ENCODE data around the gene EXOC8.

The EXOC8 gene, protein sequence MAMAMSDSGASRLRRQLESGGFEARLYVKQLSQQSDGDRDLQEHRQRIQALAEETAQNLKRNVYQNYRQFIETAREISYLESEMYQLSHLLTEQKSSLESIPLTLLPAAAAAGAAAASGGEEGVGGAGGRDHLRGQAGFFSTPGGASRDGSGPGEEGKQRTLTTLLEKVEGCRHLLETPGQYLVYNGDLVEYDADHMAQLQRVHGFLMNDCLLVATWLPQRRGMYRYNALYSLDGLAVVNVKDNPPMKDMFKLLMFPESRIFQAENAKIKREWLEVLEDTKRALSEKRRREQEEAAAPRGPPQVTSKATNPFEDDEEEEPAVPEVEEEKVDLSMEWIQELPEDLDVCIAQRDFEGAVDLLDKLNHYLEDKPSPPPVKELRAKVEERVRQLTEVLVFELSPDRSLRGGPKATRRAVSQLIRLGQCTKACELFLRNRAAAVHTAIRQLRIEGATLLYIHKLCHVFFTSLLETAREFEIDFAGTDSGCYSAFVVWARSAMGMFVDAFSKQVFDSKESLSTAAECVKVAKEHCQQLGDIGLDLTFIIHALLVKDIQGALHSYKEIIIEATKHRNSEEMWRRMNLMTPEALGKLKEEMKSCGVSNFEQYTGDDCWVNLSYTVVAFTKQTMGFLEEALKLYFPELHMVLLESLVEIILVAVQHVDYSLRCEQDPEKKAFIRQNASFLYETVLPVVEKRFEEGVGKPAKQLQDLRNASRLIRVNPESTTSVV

DNA sequence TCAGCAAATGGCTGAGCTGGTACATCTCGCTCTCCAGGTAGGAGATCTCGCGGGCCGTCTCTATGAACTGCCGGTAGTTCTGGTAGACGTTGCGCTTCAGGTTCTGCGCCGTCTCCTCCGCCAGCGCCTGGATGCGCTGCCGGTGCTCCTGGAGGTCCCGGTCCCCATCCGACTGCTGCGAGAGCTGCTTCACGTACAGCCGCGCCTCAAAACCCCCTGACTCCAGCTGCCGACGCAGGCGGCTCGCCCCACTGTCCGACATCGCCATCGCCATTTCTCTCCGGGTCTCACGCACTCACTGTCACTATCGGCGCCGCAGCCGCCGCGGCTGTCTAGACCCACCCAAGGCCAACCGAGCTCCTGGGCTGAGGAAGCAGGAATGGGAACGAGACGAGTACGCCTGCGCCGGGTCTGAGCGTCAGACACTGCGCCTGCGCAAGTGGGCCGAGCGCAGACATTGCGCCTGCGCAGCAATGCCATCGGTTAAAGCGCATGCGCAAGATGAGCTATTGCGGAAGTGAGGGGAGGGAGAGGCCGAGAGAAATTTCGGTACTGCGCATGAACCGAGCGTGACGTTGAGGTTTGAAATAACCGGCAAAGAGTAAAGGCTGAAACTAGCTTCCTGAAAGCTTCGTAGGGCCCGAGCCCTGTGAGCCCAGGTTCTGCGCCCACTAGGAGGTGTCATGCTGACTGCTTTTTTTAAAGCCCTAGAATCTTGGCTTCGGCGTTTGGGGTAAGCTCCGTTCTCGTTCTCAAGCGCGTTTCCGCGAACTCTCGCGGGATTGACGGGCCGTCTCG lies at the start of gene EXOC8:
TSS of gene EXOC8 (minus strand) at position 381 of the 798 bp plus-strand sequence. CDS start at position 274, 107 bp downstream.
- peak; percentile 99 for DNase-seq (ENCODE audit: low spot score)

- no peak for DNase-seq (ENCODE audit: low spot score)
Observed at GRCh38 chr1:231386466-231386865, 48.8 kb upstream of the EXOC8 start.

GRCh38 chr1:231385416-231385748 lies 47.7 kb upstream of the EXOC8 start:
- DNase-seq (ENCODE audit: low spot score): no peak

- no peak for DNase-seq (ENCODE audit: low spot score)
Observed at GRCh38 chr1:231384696-231385415, 47.2 kb upstream of the EXOC8 start.

GRCh38 chr1:231383159-231383860 lies 45.7 kb upstream of the EXOC8 start:
- no peak for DNase-seq (ENCODE audit: low spot score)

DNA sequence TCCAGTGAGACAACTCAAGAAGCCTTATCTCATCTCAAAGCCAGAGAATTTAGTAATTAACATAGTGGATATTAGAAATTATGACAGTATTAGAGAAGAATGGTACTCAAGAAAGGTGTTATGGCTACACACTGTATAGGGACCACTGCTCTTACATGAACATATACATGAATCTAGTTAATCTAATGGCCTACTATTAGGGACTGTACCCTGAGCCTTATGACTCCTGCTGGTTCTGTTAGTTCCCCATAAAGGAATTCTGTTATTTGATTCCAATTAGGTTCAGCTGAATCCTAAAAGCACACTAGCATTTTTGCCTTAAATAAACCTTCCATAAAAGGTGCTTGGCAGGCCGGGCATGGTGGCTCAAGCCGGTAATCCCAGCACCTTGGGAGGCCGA lies 44.8 kb upstream of the EXOC8 start:
- DNase-seq (ENCODE audit: low spot score): no peak

DNA sequence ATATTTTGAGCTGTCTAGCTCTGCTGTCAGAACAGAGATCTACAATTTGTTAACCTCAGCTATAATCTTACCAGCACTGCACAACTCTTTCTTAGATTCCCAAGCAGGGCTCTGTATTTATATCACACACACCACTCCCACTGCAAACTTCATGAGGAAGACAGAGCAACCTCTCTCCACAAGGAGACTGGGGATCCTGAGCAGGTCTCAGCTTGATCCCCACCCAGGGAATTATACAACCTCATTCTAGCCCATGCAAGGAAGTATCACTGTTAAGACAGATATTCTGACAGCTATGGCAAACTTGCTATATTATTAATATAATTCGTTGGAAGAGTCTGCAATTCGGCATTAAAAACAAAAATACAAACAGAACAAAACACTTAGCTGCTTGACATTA lies 44.1 kb upstream of the EXOC8 start:
- no peak for DNase-seq (ENCODE audit: low spot score)

DNA sequence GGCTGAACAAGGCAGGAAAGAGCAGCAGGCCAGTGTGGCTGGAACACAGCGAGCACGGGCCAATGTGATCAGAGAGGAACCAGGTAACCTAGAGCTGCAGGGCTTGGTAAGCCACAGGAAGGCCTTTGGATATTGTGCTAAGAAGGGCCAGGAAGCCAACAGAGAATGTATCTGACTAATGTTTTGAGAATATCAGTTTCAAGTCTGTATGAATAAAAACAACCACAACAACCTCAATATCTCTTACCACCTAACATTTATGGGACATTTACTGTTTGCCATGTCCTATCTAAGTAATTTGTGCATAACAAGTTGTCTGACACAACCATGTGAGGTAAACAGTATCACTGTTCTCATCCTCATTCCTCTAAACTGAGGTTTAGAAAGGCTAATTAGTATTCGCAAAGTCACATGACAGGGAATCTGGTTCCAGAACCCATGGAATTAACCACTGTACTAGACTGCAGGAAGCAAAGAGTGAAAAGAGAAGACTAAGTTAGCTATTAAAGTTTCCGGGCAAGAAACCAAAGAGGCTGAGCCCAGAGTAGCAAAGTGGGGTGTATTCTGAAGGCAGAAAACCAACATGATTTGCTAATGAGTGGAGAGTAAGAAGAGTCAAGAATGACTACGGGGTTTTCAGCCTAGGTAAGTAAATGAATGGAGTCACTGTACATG lies 39.4 kb upstream of the EXOC8 start:
- no peak for DNase-seq (ENCODE audit: low spot score)

- DNase-seq (ENCODE audit: low spot score): no peak
Observed at GRCh38 chr1:231376101-231376500, 38.4 kb upstream of the EXOC8 start.

DNA sequence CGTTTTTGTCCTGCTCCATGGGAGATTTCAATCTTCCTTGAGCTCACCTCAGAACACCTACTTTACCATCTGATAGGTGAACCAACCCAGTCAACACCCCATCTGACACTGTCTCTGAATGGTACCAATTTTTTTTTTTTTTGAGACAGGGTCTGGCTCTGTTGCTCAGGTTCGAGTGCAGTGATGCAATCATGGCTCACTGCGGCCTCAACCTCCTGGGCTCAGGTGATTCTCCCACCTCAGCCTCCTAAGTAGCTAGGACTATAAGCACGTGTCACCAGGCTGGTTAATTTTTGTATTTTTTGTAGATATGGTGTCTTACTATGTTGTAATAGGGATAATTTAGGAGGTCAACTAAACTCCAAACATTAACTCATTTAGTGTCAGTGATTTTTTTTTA lies 36.7 kb upstream of the EXOC8 start:
- DNase-seq (ENCODE audit: low spot score): no peak

- DNase-seq (ENCODE audit: low spot score): no peak
Observed at GRCh38 chr1:231372501-231372900, 34.8 kb upstream of the EXOC8 start.

GRCh38 chr1:231369282-231369681 lies 31.6 kb upstream of the EXOC8 start:
- DNase-seq (ENCODE audit: low spot score): no peak

GRCh38 chr1:231364192-231364591 lies 26.5 kb upstream of the EXOC8 start:
- DNase-seq (ENCODE audit: low spot score): no peak

DNA sequence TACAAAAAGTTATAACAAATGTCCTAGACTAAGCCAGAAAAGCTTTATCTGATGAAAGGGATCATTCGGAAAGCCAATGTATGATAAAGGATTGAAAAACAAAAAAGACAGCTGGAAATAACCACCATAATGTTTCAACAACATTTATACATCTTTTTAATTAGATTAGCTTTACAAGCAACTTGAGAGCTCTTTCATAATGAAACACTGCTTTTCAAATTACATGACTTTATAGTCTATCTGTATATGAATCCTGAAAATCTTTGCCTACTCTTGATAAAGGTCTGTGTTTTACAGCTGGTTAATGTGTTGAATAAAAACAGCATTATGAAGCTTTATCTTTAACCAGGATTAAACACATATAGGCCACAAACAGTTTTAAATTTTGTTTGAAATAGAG lies 26.0 kb upstream of the EXOC8 start:
- no peak for DNase-seq (ENCODE audit: low spot score)

DNA sequence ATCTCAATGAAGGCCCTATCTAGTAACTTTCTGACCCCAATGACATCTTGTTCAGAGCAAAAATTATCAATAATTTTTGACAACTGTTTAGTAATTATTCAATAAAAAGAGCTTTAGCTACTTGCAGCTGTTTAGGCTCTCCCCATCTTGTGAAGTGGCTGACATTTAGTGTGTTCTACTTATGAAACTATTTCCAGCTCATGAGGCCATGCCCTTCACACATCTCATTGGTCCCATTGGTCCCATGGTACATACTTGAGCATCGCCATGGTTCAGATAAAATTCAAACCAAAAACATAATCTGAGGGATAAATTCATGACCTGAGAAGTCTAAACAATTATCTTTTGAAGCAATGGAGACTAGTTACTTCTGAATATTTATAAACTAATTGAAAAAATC lies 24.7 kb upstream of the EXOC8 start:
- DNase-seq (ENCODE audit: low spot score): no peak

DNA sequence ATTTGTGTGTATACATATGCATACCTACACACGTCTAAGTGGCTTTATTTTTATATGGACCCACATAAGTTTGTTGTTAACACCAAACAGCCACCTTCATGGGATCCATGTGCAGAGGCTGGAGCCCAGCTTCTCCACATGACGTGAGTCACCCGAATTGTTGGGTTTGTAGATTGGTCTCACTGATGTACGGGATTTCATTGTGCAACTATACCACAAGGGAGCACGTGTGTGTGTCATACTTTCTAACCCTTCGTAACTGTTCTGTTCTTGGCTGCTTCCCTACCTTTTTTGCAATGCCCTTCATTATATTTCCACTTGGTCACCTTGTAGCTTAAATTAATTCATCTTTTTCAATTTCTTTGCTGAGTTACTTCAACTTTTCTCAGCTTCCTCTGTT lies 21.5 kb upstream of the EXOC8 start:
- DNase-seq (ENCODE audit: low spot score): no peak

DNA sequence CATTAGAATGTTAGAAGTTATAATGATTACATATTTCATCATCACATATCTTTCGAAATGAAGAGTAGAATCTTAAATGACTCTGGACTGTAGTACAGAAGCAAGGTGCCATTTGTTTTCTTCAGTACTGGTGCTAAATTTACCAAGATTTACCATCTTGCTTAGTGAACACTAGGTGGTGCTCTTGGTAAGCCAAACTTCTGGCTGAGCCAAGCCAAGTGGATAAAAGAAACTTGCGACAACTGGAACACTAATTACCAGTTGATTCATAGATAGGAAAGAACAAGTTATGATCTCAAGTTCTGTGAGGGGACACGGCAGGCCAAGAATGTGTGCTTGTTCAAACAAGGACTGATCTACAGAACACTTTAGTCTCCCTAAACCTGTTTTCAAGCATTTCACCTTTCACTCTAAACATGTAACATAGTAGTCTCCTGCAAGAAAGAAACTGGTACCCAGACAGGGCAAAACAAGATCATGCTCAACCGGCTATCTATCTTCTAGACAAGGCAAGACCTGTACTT lies 20.2 kb upstream of the EXOC8 start:
- peak; percentile 78 for DNase-seq (ENCODE audit: low spot score)

GRCh38 chr1:231357187-231357772 lies 19.6 kb upstream of the EXOC8 start:
- no peak for DNase-seq (ENCODE audit: low spot score)

DNA sequence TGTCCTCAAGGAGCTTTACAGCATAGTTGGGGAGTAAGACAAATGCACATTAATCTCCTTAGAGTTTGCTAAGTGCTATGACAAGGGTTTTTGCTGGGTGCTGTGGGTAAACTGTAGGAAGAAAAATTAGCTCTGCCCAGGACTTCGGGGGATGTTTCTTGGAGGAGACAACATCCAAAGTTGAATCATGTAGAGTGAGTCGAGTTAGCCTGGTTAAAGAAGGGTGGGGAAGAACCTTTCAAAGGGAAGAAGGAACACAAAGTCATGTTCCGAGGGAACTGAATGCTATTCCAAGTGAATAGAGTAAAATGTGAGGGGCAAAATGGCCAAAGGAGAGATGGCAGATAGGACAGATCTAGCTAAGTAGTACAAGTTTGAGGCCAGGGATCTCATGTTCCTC lies 17.5 kb upstream of the EXOC8 start:
- DNase-seq (ENCODE audit: low spot score): no peak

DNA sequence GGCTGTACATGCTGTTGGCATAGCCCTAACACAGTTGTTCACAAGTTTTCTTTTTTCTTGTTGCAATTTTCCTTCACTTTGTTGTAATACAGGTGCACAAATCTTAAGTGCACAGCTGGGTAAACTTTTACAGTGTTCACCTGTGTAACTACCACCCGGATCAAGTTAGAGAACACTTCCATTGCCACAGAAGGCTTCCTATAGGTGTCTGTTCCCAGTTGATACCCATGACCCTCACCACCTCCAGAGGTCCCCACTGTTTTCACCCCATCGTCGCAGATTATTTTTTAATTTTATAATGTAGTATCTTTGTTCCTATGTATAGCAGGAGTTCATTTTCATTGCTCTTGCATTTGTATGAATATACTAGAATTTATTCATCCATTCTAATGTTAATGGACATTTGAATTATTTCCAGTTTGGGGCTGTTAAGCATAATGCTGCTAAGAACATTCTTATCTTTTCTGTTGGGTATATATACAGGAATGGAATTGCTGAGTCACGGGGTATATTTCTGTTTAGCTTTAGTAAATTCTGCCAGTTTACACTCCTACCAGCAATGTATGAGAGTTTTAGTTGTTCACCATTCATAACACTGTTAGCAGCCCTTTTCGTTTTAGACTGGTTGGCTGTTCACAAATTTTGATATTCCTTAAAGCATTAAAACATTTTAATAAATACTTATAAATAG lies 16.8 kb upstream of the EXOC8 start:
- DNase-seq (ENCODE audit: low spot score): peak; percentile 71
